ENCODE results near the gene EIF4G3. TPM values are rescaled to one million over a fixed set of nuclear protein-coding genes. Genes with fewer than 3 reads are reported as not detected.

The EIF4G3 gene
- total and polyA plus RNA-seq, 2 donors = 25.6 to 65.7 TPM

GRCh38 chr1:21052034-21052433 lies 124.7 kb downstream of the EIF4G3 start:
- no peaks in the 10 kb centered on the region for H3K36me3 ChIP-seq (ENCODE audit: insufficient read depth)
- DNase-seq (ENCODE audit: extremely low spot score) = no peak
- no peak overlapping the region for H3K27ac ChIP-seq (ENCODE audit: low read depth)
- H3K4me1 ChIP-seq (ENCODE audit: insufficient read depth) = no peaks in the 10 kb centered on the region
- 89% methylated on average over 3 of the region's 3 CpGs for whole genome bisulfite sequencing
- no peak overlapping the region for H3K4me3 ChIP-seq (ENCODE audit: low read depth, low read length)

- no peak overlapping the region for H3K4me3 ChIP-seq (ENCODE audit: low read depth, low read length)
- H3K27ac ChIP-seq (ENCODE audit: low read depth) = no peak overlapping the region
- 88% methylated on average over 2 of the region's 2 CpGs for WGBS
Measured at GRCh38 chr1:21051177-21051825, 125.4 kb downstream of the EIF4G3 start.

GRCh38 chr1:21050031-21050430 lies 126.7 kb downstream of the EIF4G3 start:
- no peaks in the 10 kb centered on the region for H3K4me1 ChIP-seq (ENCODE audit: insufficient read depth)
- no peak overlapping the region for H3K4me3 ChIP-seq (ENCODE audit: low read depth, low read length)
- H3K36me3 ChIP-seq (ENCODE audit: insufficient read depth) = no peaks in the 10 kb centered on the region
- H3K27ac ChIP-seq (ENCODE audit: low read depth) = no peak overlapping the region
- WGBS = 36% methylated on average over 4 of the region's 4 CpGs
- no peak for DNase-seq (ENCODE audit: extremely low spot score)

More at GRCh38 chr1:21051177-21051825, 125.4 kb downstream of the EIF4G3 start:
- no peak for DNase-seq (ENCODE audit: extremely low spot score)
- Histone ChIP-seq H3K4me1 (ENCODE audit: insufficient read depth) (no peaks in the 10 kb centered on the region), H3K36me3 (ENCODE audit: insufficient read depth) (no peaks in the 10 kb centered on the region)

- H3K36me3 ChIP-seq (ENCODE audit: insufficient read depth) = no peaks in the 10 kb centered on the region
- no peak overlapping the region for H3K27ac ChIP-seq (ENCODE audit: low read depth)
- no peak overlapping the region for H3K4me3 ChIP-seq (ENCODE audit: low read depth, low read length)
- WGBS = 97% methylated on average over 4 of the region's 4 CpGs
- no peaks in the 10 kb centered on the region for H3K4me1 ChIP-seq (ENCODE audit: insufficient read depth)
- no peak for DNase-seq (ENCODE audit: extremely low spot score)
Measured at GRCh38 chr1:21048462-21048861, 128.2 kb downstream of the EIF4G3 start.

- 97% methylated on average over 3 of the region's 3 CpGs for WGBS
Measured at GRCh38 chr1:21046132-21046531, 130.6 kb downstream of the EIF4G3 start.

GRCh38 chr1:21045351-21045750 lies 131.3 kb downstream of the EIF4G3 start:
- H3K36me3 ChIP-seq (ENCODE audit: insufficient read depth) = no peaks in the 10 kb centered on the region
- 74% methylated on average over 2 of the region's 2 CpGs for WGBS
- no peak overlapping the region for H3K27ac ChIP-seq (ENCODE audit: low read depth)
- no peak for DNase-seq (ENCODE audit: extremely low spot score)
- H3K4me3 ChIP-seq (ENCODE audit: low read depth, low read length) = no peak overlapping the region
- H3K4me1 ChIP-seq (ENCODE audit: insufficient read depth) = no peaks in the 10 kb centered on the region

More at GRCh38 chr1:21046132-21046531, 130.6 kb downstream of the EIF4G3 start:
- no peak overlapping the region for H3K27ac ChIP-seq (ENCODE audit: low read depth)
- H3K4me3 ChIP-seq (ENCODE audit: low read depth, low read length) = no peak overlapping the region
- H3K4me1 ChIP-seq (ENCODE audit: insufficient read depth) = no peaks in the 10 kb centered on the region
- DNase-seq (ENCODE audit: extremely low spot score) = no peak
- H3K36me3 ChIP-seq (ENCODE audit: insufficient read depth) = no peaks in the 10 kb centered on the region

- no peak for DNase-seq (ENCODE audit: extremely low spot score)
- no peak overlapping the region for H3K4me3 ChIP-seq (ENCODE audit: low read depth, low read length)
- WGBS = 60% methylated on average over 2 of the region's 2 CpGs
- H3K36me3 ChIP-seq (ENCODE audit: insufficient read depth) = no peaks in the 10 kb centered on the region
- no peak overlapping the region for H3K27ac ChIP-seq (ENCODE audit: low read depth)
- H3K4me1 ChIP-seq (ENCODE audit: insufficient read depth) = no peaks in the 10 kb centered on the region
Measured at GRCh38 chr1:21042929-21043605, 133.6 kb downstream of the EIF4G3 start.

- WGBS = 96% methylated on average over 2 of the region's 2 CpGs
- no peaks in the 10 kb centered on the region for H3K36me3 ChIP-seq (ENCODE audit: insufficient read depth)
- H3K27ac ChIP-seq (ENCODE audit: low read depth) = no peak overlapping the region
- no peak overlapping the region for H3K4me3 ChIP-seq (ENCODE audit: low read depth, low read length)
- DNase-seq (ENCODE audit: extremely low spot score) = no peak
- no peaks in the 10 kb centered on the region for H3K4me1 ChIP-seq (ENCODE audit: insufficient read depth)
Measured at GRCh38 chr1:21041541-21041940, 135.2 kb downstream of the EIF4G3 start.

GRCh38 chr1:21037091-21037490 lies 139.6 kb downstream of the EIF4G3 start:
- Histone ChIP-seq H3K4me3 (ENCODE audit: low read depth, low read length) (no peak overlapping the region), H3K27ac (ENCODE audit: low read depth) (no peak overlapping the region), H3K4me1 (ENCODE audit: insufficient read depth) (no peaks in the 10 kb centered on the region), H3K36me3 (ENCODE audit: insufficient read depth) (no peaks in the 10 kb centered on the region)
- DNase-seq (ENCODE audit: extremely low spot score) = no peak
- 91% methylated on average over 3 of the region's 3 CpGs for WGBS

GRCh38 chr1:21035794-21036193 lies 140.9 kb downstream of the EIF4G3 start:
- 79% methylated on average over 2 of the region's 2 CpGs for WGBS
- no peak for DNase-seq (ENCODE audit: extremely low spot score)
- Histone ChIP-seq H3K27ac (ENCODE audit: low read depth) (no peak overlapping the region), H3K36me3 (ENCODE audit: insufficient read depth) (no peaks in the 10 kb centered on the region), H3K4me3 (ENCODE audit: low read depth, low read length) (no peak overlapping the region), H3K4me1 (ENCODE audit: insufficient read depth) (no peaks in the 10 kb centered on the region)

GRCh38 chr1:21034725-21035628 lies 141.7 kb downstream of the EIF4G3 start:
- Histone ChIP-seq H3K36me3 (ENCODE audit: insufficient read depth) (no peaks in the 10 kb centered on the region), H3K27ac (ENCODE audit: low read depth) (no peak overlapping the region), H3K4me1 (ENCODE audit: insufficient read depth) (no peaks in the 10 kb centered on the region), H3K4me3 (ENCODE audit: low read depth, low read length) (no peak overlapping the region)
- 90% methylated on average over 14 of the region's 14 CpGs for WGBS
- DNase-seq (ENCODE audit: extremely low spot score) = no peak

GRCh38 chr1:21032741-21033140 lies 144.0 kb downstream of the EIF4G3 start:
- Histone ChIP-seq H3K4me1 (ENCODE audit: insufficient read depth) (no peaks in the 10 kb centered on the region), H3K27ac (ENCODE audit: low read depth) (no peak overlapping the region), H3K36me3 (ENCODE audit: insufficient read depth) (no peaks in the 10 kb centered on the region), H3K4me3 (ENCODE audit: low read depth, low read length) (no peak overlapping the region)
- no peak for DNase-seq (ENCODE audit: extremely low spot score)
- 39% methylated on average over 3 of the region's 3 CpGs for WGBS

- no peak overlapping the region for H3K4me3 ChIP-seq (ENCODE audit: low read depth, low read length)
- H3K36me3 ChIP-seq (ENCODE audit: insufficient read depth) = no peaks in the 10 kb centered on the region
- H3K4me1 ChIP-seq (ENCODE audit: insufficient read depth) = no peaks in the 10 kb centered on the region
- WGBS = 96% methylated on average over 1 of the region's 1 CpG
- DNase-seq (ENCODE audit: extremely low spot score) = no peak
- no peak overlapping the region for H3K27ac ChIP-seq (ENCODE audit: low read depth)
Measured at GRCh38 chr1:21030181-21030580, 146.5 kb downstream of the EIF4G3 start.

Data from urinary bladder (tissue), 4 donors.